ENCODE data around the gene CRISPLD2. TPM values are rescaled to one million over a fixed set of nuclear protein-coding genes. Genes with fewer than 3 reads are reported as not detected.

CRISPLD2 gene
- total RNA-seq, 1 donor from 2014 or later: 3.3 TPM

GRCh38 chr16:84820305-84820684, 510 bp downstream of the CRISPLD2 start:
- H3K36me3 Mint-ChIP-seq (ENCODE audit: unreplicated experiment): no peaks in the 10 kb centered on the region
- no peak for TF ChIP-seq CTCF (IDR thresholded peaks at IDR 0.05)
- H3K4me3 Mint-ChIP-seq (ENCODE audit: unreplicated experiment): peak overlapping the region; percentile 75
- no peaks in the 10 kb centered on the region for H3K9me3 Mint-ChIP-seq (ENCODE audit: unreplicated experiment)
- peaks cover 17% of the 10 kb centered on the region for H3K4me1 Mint-ChIP-seq (ENCODE audit: unreplicated experiment)
- peaks cover 2% of the 10 kb centered on the region for H3K27me3 Mint-ChIP-seq (ENCODE audit: unreplicated experiment)
- no peak for DNase-seq (ENCODE audit: extremely low spot score, unreplicated experiment)
- H3K27ac Mint-ChIP-seq (ENCODE audit: unreplicated experiment): no peak overlapping the region

GRCh38 chr16:84820771-84821170, 986 bp downstream of the CRISPLD2 start:
- no peak for DNase-seq (ENCODE audit: extremely low spot score, unreplicated experiment)
- no peak for TF ChIP-seq CTCF (IDR thresholded peaks at IDR 0.05)
- Mint-ChIP-seq H3K27ac (ENCODE audit: unreplicated experiment) (no peak overlapping the region), H3K27me3 (ENCODE audit: unreplicated experiment) (peaks cover 2% of the 10 kb centered on the region), H3K36me3 (ENCODE audit: unreplicated experiment) (no peaks in the 10 kb centered on the region), H3K9me3 (ENCODE audit: unreplicated experiment) (no peaks in the 10 kb centered on the region), H3K4me3 (ENCODE audit: unreplicated experiment) (peak overlapping the region; percentile 75), H3K4me1 (ENCODE audit: unreplicated experiment) (peaks cover 17% of the 10 kb centered on the region)

GRCh38 chr16:84821179-84821578, 1.4 kb downstream of the CRISPLD2 start:
- no peak for DNase-seq (ENCODE audit: extremely low spot score, unreplicated experiment)
- Mint-ChIP-seq H3K4me1 (ENCODE audit: unreplicated experiment) (peaks cover 17% of the 10 kb centered on the region), H3K36me3 (ENCODE audit: unreplicated experiment) (no peaks in the 10 kb centered on the region), H3K27me3 (ENCODE audit: unreplicated experiment) (peaks cover 2% of the 10 kb centered on the region), H3K4me3 (ENCODE audit: unreplicated experiment) (no peak overlapping the region), H3K27ac (ENCODE audit: unreplicated experiment) (no peak overlapping the region), H3K9me3 (ENCODE audit: unreplicated experiment) (no peaks in the 10 kb centered on the region)
- TF ChIP-seq CTCF (IDR thresholded peaks at IDR 0.05): no peak

GRCh38 chr16:84821728-84822689, 2.2 kb downstream of the CRISPLD2 start:
- Mint-ChIP-seq H3K4me1 (ENCODE audit: unreplicated experiment) (peaks cover 18% of the 10 kb centered on the region), H3K27ac (ENCODE audit: unreplicated experiment) (no peak overlapping the region), H3K27me3 (ENCODE audit: unreplicated experiment) (peaks cover 2% of the 10 kb centered on the region), H3K36me3 (ENCODE audit: unreplicated experiment) (no peaks in the 10 kb centered on the region), H3K9me3 (ENCODE audit: unreplicated experiment) (no peaks in the 10 kb centered on the region), H3K4me3 (ENCODE audit: unreplicated experiment) (no peak overlapping the region)
- TF ChIP-seq CTCF (IDR thresholded peaks at IDR 0.05): no peak
- DNase-seq (ENCODE audit: extremely low spot score, unreplicated experiment): no peak

GRCh38 chr16:84822990-84823389, 3.2 kb downstream of the CRISPLD2 start:
- Mint-ChIP-seq H3K4me1 (ENCODE audit: unreplicated experiment) (peaks cover 26% of the 10 kb centered on the region), H3K4me3 (ENCODE audit: unreplicated experiment) (no peak overlapping the region)

More at GRCh38 chr16:84822990-84823389, 3.2 kb downstream of the CRISPLD2 start:
- TF ChIP-seq CTCF (IDR thresholded peaks at IDR 0.05): no peak
- H3K27ac Mint-ChIP-seq (ENCODE audit: unreplicated experiment): no peak overlapping the region
- no peaks in the 10 kb centered on the region for H3K36me3 Mint-ChIP-seq (ENCODE audit: unreplicated experiment)
- H3K9me3 Mint-ChIP-seq (ENCODE audit: unreplicated experiment): no peaks in the 10 kb centered on the region
- H3K27me3 Mint-ChIP-seq (ENCODE audit: unreplicated experiment): peaks cover 2% of the 10 kb centered on the region
- DNase-seq (ENCODE audit: extremely low spot score, unreplicated experiment): no peak

Data from osteocyte (in vitro differentiated cells).